ENCODE measurements around the gene HECW1. TPM values are rescaled to one million over a fixed set of nuclear protein-coding genes. Genes with fewer than 3 reads are reported as not detected.
"Not testable (repeated sequence)": the region's sequence is repeated elsewhere in the genome, so short reads cannot be mapped to it uniquely, and the experiment has no call there.

HECW1 gene
- total RNA-seq, 2 experiments from 2014 or later = not detected

DNA sequence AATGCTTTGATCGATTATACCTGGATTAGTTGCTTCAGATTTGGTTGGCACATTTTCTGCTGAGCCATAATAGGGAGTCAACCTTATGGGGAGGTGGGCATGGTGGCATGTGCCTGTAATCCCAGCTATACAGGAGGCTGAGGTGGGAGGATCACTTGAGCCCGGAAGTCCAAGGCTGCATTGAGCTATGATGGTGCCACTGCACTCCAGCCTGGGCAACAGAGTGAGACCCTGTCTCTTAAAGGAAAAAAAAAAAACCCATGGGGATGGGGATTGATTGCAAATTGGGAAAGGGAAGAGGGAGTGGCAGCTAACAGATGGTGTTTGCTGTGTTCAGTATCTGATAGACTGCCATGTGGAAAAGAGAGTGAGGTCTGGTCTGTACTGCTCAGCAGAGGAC, 481.6 kb downstream of the HECW1 start:
- peak overlapping the region; percentile 19 for H3K4me3 Mint-ChIP-seq
- peak overlapping the region; percentile 77 for H3K27ac Mint-ChIP-seq
- H3K4me1 Mint-ChIP-seq = peaks cover 71% of the 10 kb centered on the region
- H3K36me3 Mint-ChIP-seq = peaks cover 45% of the 10 kb centered on the region
- no peaks in the 10 kb centered on the region for H3K9me3 Mint-ChIP-seq (ENCODE audit: low read depth)
- ATAC-seq (no peak), DNase-seq (no peak)
- no peaks in the 10 kb centered on the region for H3K27me3 Mint-ChIP-seq
- CTCF ChIA-PET = interaction anchor here (0.9 to 2.5 kb wide), 5 partner anchors 10 to 44 kb away, joined by 3 to 25 read pairs (median 5); partner anchors contain the start of gene STK17A

DNA sequence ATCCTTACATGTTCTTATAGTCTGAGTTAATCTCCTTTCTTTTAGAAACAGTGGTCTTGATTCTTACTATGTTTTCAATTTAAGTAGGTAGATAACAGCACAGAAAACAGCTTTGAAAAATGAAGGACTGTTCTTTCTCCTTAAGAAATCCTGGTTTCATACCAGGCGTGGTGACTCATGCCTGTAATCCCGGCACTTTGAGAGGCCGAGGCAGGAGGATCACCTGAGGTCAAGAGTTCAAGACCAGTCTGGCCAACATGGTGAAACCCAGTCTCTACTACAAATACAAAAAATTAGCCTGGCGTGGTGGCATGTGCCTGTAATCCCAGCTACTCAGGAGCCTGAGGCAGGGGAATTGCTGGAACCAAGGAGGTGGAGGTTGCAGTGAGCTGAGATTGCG, 484.0 kb downstream of the HECW1 start:
- not testable (repeated sequence) for H3K4me3 Mint-ChIP-seq; H3K9me3 Mint-ChIP-seq (ENCODE audit: low read depth); H3K27me3 Mint-ChIP-seq; DNase-seq; H3K27ac Mint-ChIP-seq; ATAC-seq
- CTCF ChIA-PET = interaction anchor here (0.7 to 1.2 kb wide), 2 partner anchors 29 to 103 kb away, joined by 3 to 4 read pairs; no protein-coding TSS in a partner anchor
- Mint-ChIP-seq H3K36me3 (peaks cover 45% of the 10 kb centered on the region), H3K4me1 (peaks cover 62% of the 10 kb centered on the region)

DNA sequence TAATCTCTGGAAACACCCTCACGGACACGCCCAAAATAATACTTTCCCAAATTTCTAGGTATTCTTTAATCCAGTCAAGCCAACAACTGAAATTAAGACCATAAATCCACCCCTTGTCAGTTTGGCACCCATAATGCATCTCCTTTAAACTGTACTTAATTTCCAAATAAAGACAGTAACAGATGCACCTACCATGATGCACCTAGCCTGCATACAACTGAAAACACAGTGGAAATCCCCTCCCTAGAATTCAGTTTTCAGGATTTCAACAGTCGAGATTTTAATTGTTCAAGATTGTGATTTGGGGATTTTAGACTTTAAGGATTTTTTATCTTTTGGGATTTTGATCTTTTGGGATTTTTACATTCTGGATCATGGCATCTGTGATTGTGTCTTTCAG, 487.6 kb downstream of the HECW1 start:
- H3K27me3 Mint-ChIP-seq = no peaks in the 10 kb centered on the region
- H3K4me3 Mint-ChIP-seq = no peak overlapping the region
- CTCF ChIA-PET = interaction anchor here (0.9 to 1.7 kb wide), 2 partner anchors 9 to 18 kb away, joined by 3 to 7 read pairs; partner anchors contain the start of gene STK17A
- H3K36me3 Mint-ChIP-seq = peaks cover 40% of the 10 kb centered on the region
- H3K4me1 Mint-ChIP-seq = peaks cover 45% of the 10 kb centered on the region
- no peak overlapping the region for H3K27ac Mint-ChIP-seq
- no peaks in the 10 kb centered on the region for H3K9me3 Mint-ChIP-seq (ENCODE audit: low read depth)
- ATAC-seq = no peak
- no peak for DNase-seq

DNA sequence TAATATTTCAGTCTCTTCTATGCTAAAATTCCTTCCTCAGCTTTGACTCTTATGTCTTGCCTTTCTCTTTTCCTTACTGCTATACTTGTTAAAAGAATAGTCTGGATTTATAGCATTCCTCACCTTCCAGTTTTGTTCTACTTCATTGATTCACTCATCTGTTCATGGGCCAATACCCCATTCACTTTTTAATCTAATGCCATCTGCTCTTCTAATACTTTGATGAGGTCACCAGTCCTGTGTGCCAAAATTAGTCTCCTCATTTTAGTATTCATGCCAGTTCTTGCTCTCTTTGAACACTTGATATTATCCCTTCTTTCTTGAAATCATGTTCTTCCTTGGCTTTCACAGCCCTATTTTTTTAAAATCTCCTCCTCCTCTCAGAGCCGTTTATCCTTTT, 489.8 kb downstream of the HECW1 start:
- CTCF ChIA-PET = interaction anchor here (1.4 to 1.5 kb wide), 2 partner anchors 19 to 98 kb away, joined by 3 to 5 read pairs; partner anchors contain the start of gene STK17A
- ATAC-seq = no peak
- Mint-ChIP-seq H3K4me1 (peaks cover 45% of the 10 kb centered on the region), H3K27ac (no peak overlapping the region), H3K4me3 (no peak overlapping the region), H3K9me3 (ENCODE audit: low read depth) (no peaks in the 10 kb centered on the region), H3K27me3 (no peaks in the 10 kb centered on the region), H3K36me3 (peaks cover 39% of the 10 kb centered on the region)
- no peak for DNase-seq

DNA sequence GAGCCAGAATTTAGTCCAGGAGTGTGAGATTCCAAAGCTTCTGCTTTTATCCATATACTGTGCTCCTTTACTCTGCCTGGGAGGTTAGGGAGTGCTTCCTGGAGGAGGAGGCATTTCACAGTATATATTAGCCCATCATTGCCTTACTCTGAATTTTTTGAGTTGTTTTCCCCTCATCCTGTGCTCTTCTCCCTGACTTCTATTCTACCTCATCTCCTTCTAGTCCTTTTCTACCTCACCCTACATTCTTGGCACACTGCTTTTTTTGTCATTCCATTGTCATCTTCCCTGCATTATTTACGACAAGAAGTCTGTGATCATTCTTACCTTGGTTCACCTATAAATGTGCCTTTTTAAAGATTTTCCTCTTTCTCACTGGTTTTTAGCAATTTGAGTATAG, 491.8 kb downstream of the HECW1 start:
- CTCF ChIA-PET = interaction anchor here (1.0 to 3.4 kb wide), 4 partner anchors 9 to 22 kb away, joined by 4 to 15 read pairs (median 4); partner anchors contain the start of gene STK17A
- Mint-ChIP-seq H3K27me3 (no peaks in the 10 kb centered on the region), H3K36me3 (peaks cover 43% of the 10 kb centered on the region), H3K27ac (no peak overlapping the region), H3K4me3 (no peak overlapping the region), H3K9me3 (ENCODE audit: low read depth) (no peaks in the 10 kb centered on the region), H3K4me1 (peaks cover 52% of the 10 kb centered on the region)
- no peak for ATAC-seq
- DNase-seq = no peak

DNA sequence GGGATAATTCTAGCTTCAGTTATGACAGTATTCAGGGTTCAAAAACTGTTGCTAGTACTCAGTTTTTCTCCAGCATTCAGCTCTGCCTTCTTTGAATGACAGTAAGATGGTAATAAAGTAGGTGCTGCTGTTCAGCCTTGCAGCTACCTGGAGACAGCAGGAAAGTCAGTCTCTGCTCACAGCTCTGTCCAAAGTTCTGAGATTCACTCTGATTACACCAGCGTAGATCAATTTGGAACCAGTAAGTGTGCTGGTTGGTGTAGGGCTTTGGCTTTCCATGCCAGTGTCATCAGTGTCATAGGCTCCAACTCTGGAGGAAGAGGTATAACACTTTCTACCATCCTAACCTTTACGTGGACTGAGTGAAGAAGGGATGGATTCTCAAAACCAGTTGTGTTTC, 496.6 kb downstream of the HECW1 start:
- DNase-seq (no peak), ATAC-seq (no peak)
- Mint-ChIP-seq H3K9me3 (ENCODE audit: low read depth) (no peaks in the 10 kb centered on the region), H3K36me3 (peaks cover 67% of the 10 kb centered on the region), H3K4me3 (no peak overlapping the region), H3K27me3 (no peaks in the 10 kb centered on the region), H3K4me1 (peaks cover 68% of the 10 kb centered on the region), H3K27ac (no peak overlapping the region)
- CTCF ChIA-PET = interaction anchor here (0.7 to 1.0 kb wide), 2 partner anchors 10 to 14 kb away, joined by 3 to 4 read pairs; no protein-coding TSS in a partner anchor

DNA sequence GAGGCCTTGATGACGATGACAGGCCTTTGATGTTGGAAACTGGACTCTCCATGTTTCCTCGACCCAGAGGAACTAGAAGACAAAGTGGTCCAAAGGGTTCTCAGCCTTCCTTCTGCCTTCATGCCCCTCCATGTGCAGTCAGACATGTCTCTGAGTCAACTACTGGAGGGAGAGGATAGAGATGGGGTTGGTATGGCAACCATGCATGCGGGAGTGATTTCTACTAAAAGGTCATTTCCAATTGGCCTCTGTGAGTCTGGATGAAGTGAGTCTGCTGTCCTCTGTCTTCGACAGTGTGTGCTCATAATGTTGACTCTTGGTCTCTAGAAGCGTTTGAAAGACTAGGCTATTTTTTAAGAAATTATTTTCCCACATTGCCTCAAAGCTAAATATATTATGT, 499.7 kb downstream of the HECW1 start:
- CTCF ChIA-PET = interaction anchor here (0.9 to 7.0 kb wide), 4 partner anchors 17 to 88 kb away, joined by 3 to 41 read pairs (median 8); partner anchors contain the start of gene STK17A
- no peaks in the 10 kb centered on the region for H3K27me3 Mint-ChIP-seq
- no peaks in the 10 kb centered on the region for H3K9me3 Mint-ChIP-seq (ENCODE audit: low read depth)
- H3K4me3 Mint-ChIP-seq = no peak overlapping the region
- peak overlapping the region; percentile 72 for H3K27ac Mint-ChIP-seq
- H3K4me1 Mint-ChIP-seq = peaks cover 68% of the 10 kb centered on the region
- ATAC-seq (no peak), DNase-seq (no peak)
- H3K36me3 Mint-ChIP-seq = peaks cover 63% of the 10 kb centered on the region

DNA sequence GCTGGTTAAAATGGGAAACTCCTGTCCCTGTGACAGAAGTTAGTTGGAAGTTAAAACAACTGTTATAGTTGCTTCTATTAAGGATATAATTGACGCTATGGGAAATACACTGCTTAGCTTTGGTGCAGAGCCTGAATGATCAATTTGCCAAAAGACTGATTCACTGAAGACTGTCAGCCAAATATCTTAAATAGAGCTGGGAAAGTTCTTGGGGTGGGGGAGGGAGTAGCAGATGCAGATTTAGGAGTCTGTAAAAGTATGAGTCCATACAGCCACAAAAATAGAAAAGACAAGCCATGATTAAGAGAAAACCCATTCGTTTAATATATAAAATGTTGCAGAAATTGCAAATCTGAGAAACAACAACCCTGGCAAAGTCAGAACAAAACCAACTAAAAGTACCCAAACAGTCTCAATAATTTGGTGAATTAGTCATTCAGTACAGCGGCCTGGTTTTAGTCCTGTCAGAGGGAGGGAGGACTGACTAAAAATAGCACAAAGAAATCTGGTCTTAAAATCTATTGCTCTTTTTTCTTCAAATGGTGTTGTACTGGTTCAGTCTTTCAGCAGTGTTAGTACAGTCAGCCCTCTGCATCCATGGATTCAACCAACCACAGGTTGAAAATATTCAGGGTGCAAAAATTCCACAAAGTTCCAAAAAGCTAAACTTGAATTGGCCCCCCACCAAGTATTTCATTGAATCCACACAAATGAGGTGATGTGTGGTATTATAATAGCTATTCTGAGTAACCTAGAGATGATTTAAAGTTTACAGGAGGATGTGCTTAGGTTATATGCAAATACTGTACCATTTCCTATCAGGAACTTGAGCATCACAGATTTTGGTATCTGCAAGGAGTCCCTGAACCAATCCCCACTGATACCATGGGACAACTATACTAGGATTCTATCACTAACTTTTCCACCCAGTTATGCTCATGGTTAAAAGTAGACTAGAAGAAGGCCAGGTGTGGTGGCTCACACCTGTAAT, 500.4 kb downstream of the HECW1 start:
- peak; percentile 52 for DNase-seq
- H3K4me3 Mint-ChIP-seq = no peak overlapping the region

More for the DNA sequence above, 500.4 kb downstream of the HECW1 start:
- Mint-ChIP-seq H3K27me3 (no peaks in the 10 kb centered on the region), H3K27ac (peak overlapping the region; percentile 88), H3K4me1 (peaks cover 66% of the 10 kb centered on the region), H3K36me3 (peaks cover 63% of the 10 kb centered on the region), H3K9me3 (ENCODE audit: low read depth) (no peaks in the 10 kb centered on the region)
- ATAC-seq = peak; percentile 82
- CTCF ChIA-PET = interaction anchor here (0.7 to 7.0 kb wide), 7 partner anchors 9 to 108 kb away, joined by 3 to 41 read pairs (median 3); partner anchors contain the start of gene STK17A

Small RNA genes lying within 50 kb of the gene (microRNA-seq; reads per million reads assigned to microRNA genes)
- gene MIR3943 = not detected

Other genes starting within 250 kb of the HECW1 start
- gene C7orf25, start 200.6 kb upstream of the HECW1 start, total RNA-seq = 1 to 10 TPM; 5.9 to 6.8 TPM
- gene PSMA2, start 180.5 kb upstream of the HECW1 start, total RNA-seq = 100 to 1,000 TPM; 135 to 158 TPM
- gene MRPL32, start 180.3 kb upstream of the HECW1 start, total RNA-seq = 10 to 100 TPM; 48.5 to 54.4 TPM

Data from activated CD8-positive, alpha-beta memory T cell treated with anti-CD3 and anti-CD28 coated beads, Interleukin-2, amount 10 ng/mL, durations not matched to agents 7 days and 5 days (primary cell).